Measurements from ENCODE around the gene ZNF280B. TPM values are rescaled to one million over a fixed set of nuclear protein-coding genes. Genes with fewer than 3 reads are reported as not detected.
"Not testable (repeated sequence)": the region's sequence is repeated elsewhere in the genome, so short reads cannot be mapped to it uniquely, and the experiment has no call there.

The ZNF280B gene
- total and polyA plus RNA-seq, 2 experiments from 2014 or later = 1.5 to 2.6 TPM

- H3K4me2 ChIP-seq = no peak overlapping the region
- no peaks in the 10 kb centered on the region for H3K9me2 ChIP-seq (replicated peaks; ENCODE audit: insufficient read depth)
- no peak overlapping the region for H3K27ac ChIP-seq
- 93% methylated on average over 2 of the region's 2 CpGs for WGBS (ENCODE audit: low lambda C conversion rate, missing lambda C conversion rate)
- H3K79me2 ChIP-seq = no peaks in the 10 kb centered on the region
- H3K9me3 ChIP-seq (ENCODE audit: low read depth) = no peaks in the 10 kb centered on the region
- no peak for TF ChIP-seq EZH2phosphoT487 (IDR thresholded peaks at IDR 0.05; ENCODE audit: low read depth, severe bottlenecking, unreplicated experiment)
- no peak for TF ChIP-seq EZH2 (IDR thresholded peaks at IDR 0.05; ENCODE audit: borderline replicate concordance)
- TF ChIP-seq, protein P1, sequence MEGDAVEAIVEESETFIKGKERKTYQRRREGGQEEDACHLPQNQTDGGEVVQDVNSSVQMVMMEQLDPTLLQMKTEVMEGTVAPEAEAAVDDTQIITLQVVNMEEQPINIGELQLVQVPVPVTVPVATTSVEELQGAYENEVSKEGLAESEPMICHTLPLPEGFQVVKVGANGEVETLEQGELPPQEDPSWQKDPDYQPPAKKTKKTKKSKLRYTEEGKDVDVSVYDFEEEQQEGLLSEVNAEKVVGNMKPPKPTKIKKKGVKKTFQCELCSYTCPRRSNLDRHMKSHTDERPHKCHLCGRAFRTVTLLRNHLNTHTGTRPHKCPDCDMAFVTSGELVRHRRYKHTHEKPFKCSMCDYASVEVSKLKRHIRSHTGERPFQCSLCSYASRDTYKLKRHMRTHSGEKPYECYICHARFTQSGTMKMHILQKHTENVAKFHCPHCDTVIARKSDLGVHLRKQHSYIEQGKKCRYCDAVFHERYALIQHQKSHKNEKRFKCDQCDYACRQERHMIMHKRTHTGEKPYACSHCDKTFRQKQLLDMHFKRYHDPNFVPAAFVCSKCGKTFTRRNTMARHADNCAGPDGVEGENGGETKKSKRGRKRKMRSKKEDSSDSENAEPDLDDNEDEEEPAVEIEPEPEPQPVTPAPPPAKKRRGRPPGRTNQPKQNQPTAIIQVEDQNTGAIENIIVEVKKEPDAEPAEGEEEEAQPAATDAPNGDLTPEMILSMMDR (IDR thresholded peaks at IDR 0.05; ENCODE audit: poor library complexity) = no peak
- no peaks in the 10 kb centered on the region for H4K20me1 ChIP-seq (ENCODE audit: insufficient read depth, poor library complexity, severe bottlenecking)
- no peaks in the 10 kb centered on the region for H3K27me3 ChIP-seq
- H2AFZ ChIP-seq = no peak overlapping the region
- no peak for DNase-seq (ENCODE audit: low spot score)
- no peaks in the 10 kb centered on the region for H3K36me3 ChIP-seq (replicated peaks; ENCODE audit: insufficient read depth, low read depth)
- no peak overlapping the region for H3K4me3 ChIP-seq
- H3K4me1 ChIP-seq (ENCODE audit: insufficient read depth) = no peaks in the 10 kb centered on the region
Measured at GRCh38 chr22:22513619-22514018, 5.1 kb upstream of the ZNF280B start.

DNA sequence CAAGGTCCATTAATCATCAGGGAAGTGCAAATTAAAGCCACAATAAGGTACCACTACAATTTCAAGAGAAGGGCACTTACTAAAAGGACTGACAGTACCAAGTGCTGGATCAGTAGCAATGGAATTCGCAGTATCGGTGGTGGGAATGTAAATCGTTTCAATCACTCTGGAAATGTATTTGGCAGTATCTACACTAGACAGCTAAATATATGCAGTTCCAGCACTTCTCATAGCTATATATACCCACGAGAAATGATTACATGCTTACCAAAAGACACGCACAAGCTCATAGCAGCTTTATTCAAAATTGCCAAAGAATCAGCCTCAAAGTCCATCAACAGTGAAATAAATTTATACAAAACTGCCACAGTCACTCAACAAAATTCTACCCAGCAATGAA lies 4.4 kb upstream of the ZNF280B start:
- TF ChIP-seq, protein P1 (IDR thresholded peaks at IDR 0.05; ENCODE audit: poor library complexity) = no peak
- TF ChIP-seq EZH2 (IDR thresholded peaks at IDR 0.05; ENCODE audit: borderline replicate concordance) = no peak
- no peak for TF ChIP-seq EZH2phosphoT487 (IDR thresholded peaks at IDR 0.05; ENCODE audit: low read depth, severe bottlenecking, unreplicated experiment)

GRCh38 chr22:22510833-22511232 lies 2.3 kb upstream of the ZNF280B start:
- not testable (repeated sequence) for H3K4me2 ChIP-seq; H3K36me3 ChIP-seq (replicated peaks; ENCODE audit: insufficient read depth, low read depth); DNase-seq (ENCODE audit: low spot score); H3K9me2 ChIP-seq (replicated peaks; ENCODE audit: insufficient read depth); H3K4me1 ChIP-seq (ENCODE audit: insufficient read depth); H3K27ac ChIP-seq; H3K79me2 ChIP-seq; H2AFZ ChIP-seq; H4K20me1 ChIP-seq (ENCODE audit: insufficient read depth, poor library complexity, severe bottlenecking); H3K9me3 ChIP-seq (ENCODE audit: low read depth); H3K27me3 ChIP-seq; H3K4me3 ChIP-seq
- WGBS (ENCODE audit: low lambda C conversion rate, missing lambda C conversion rate) = 92% methylated on average over 7 of the region's 7 CpGs

More for the DNA sequence above, 4.4 kb upstream of the ZNF280B start:
- Histone ChIP-seq H3K9me2 (replicated peaks; ENCODE audit: insufficient read depth) (no peaks in the 10 kb centered on the region), H3K27me3 (no peaks in the 10 kb centered on the region), H3K4me1 (ENCODE audit: insufficient read depth) (no peaks in the 10 kb centered on the region), H3K4me3 (no peak overlapping the region), H3K4me2 (no peak overlapping the region), H3K27ac (no peak overlapping the region), H3K36me3 (replicated peaks; ENCODE audit: insufficient read depth, low read depth) (no peaks in the 10 kb centered on the region), H2AFZ (no peak overlapping the region), H3K79me2 (no peaks in the 10 kb centered on the region), H3K9me3 (ENCODE audit: low read depth) (no peaks in the 10 kb centered on the region), H4K20me1 (ENCODE audit: insufficient read depth, poor library complexity, severe bottlenecking) (no peaks in the 10 kb centered on the region)
- no peak for DNase-seq (ENCODE audit: low spot score)
- WGBS (ENCODE audit: low lambda C conversion rate, missing lambda C conversion rate) = 85% methylated on average over 5 of the region's 5 CpGs

- H3K36me3 ChIP-seq (replicated peaks; ENCODE audit: insufficient read depth, low read depth); H3K4me2 ChIP-seq; H4K20me1 ChIP-seq (ENCODE audit: insufficient read depth, poor library complexity, severe bottlenecking); H2AFZ ChIP-seq; H3K27ac ChIP-seq; H3K4me3 ChIP-seq; H3K79me2 ChIP-seq; DNase-seq (ENCODE audit: low spot score); H3K9me3 ChIP-seq (ENCODE audit: low read depth); H3K27me3 ChIP-seq; H3K9me2 ChIP-seq (replicated peaks; ENCODE audit: insufficient read depth); H3K4me1 ChIP-seq (ENCODE audit: insufficient read depth): not testable (repeated sequence)
- WGBS (ENCODE audit: low lambda C conversion rate, missing lambda C conversion rate) = 94% methylated on average over 6 of the region's 6 CpGs
Measured at GRCh38 chr22:22509912-22510311, 1.4 kb upstream of the ZNF280B start.

Data from hepatocyte (in vitro differentiated cells).